PC-3 (cell line): ENCODE results near the gene MRGPRX2. TPM values are rescaled to one million over a fixed set of nuclear protein-coding genes. Genes with fewer than 3 reads are reported as not detected.
A peak's percentile ranks its signal among the peaks of the same experiment; 100 is the strongest.

Source experiments
- ATAC-seq: fragments of 200-7000 bp; cut with Tn5 transposase; 2 replicates; pipeline ENCODE4 v1.9.1; 2020; ENCODE audit warnings: mild to moderate bottlenecking, moderate library complexity
- BruUV-seq: library from RNA; stranded (reverse); fragments of 400-500 nt; replicated peaks from 2 replicates; lab custom pipeline; 2021; lab: Mats Ljungman, UMichigan
- CTCF ChIA-PET: fragments of 300-600 bp; sonication (Branson Sonifier 250); formaldehyde crosslinking; loops from one replicate; lab custom pipeline; 2022; ENCODE audit warnings: antibody characterized with exemption; lab: Charles Lee
- POLR2A ChIA-PET: fragments of 300-600 bp; sonication (Branson Sonifier 250); formaldehyde crosslinking; loops from one replicate; lab custom pipeline; 2022; ENCODE audit warnings: antibody characterized with exemption; ENCODE audit not compliant: unreplicated experiment; lab: Charles Lee
- DNase-seq: peaks from one replicate; pipeline ENCODE4 v3.0.0-alpha.2; 2015
- H2AFZ ChIP-seq: fragments of 300-600 bp; sonication (generic); 2 replicates; pipeline ENCODE4 v1.6.0; 2016; ENCODE audit warnings: antibody characterized with exemption, low read length
- H3F3A ChIP-seq: fragments of 300-600 bp; sonication (generic); one replicate; pipeline ENCODE4 v1.6.0; 2017; ENCODE audit warnings: antibody characterized with exemption, low read length, control low read depth, mild to moderate bottlenecking; ENCODE audit not compliant: unreplicated experiment
- H3K27ac ChIP-seq: fragments of 300-600 bp; sonication (generic); 2 replicates; pipeline ENCODE4 v1.5.1; 2016; ENCODE audit warnings: mild to moderate bottlenecking, low read length
- H3K27me3 ChIP-seq: fragments of 300-600 bp; sonication (generic); 2 replicates; pipeline ENCODE4 v1.6.1; 2016; ENCODE audit warnings: low read length, mixed read lengths
- H3K36me3 ChIP-seq: fragments of 300-600 bp; sonication (generic); 2 replicates; pipeline ENCODE4 v1.6.1; 2016; ENCODE audit warnings: low read depth, mixed run types, low read length, mixed read lengths
- H3K4me1 ChIP-seq: fragments of 300-600 bp; sonication (generic); 2 replicates; pipeline ENCODE4 v1.5.1; 2016; ENCODE audit warnings: low read length; ENCODE audit not compliant: insufficient read depth
- H3K4me2 ChIP-seq: fragments of 300-600 bp; sonication (generic); 2 replicates; pipeline ENCODE4 v1.6.0; 2016; ENCODE audit warnings: low read length
- H3K4me3 ChIP-seq: fragments of 300-600 bp; sonication (generic); 2 replicates; pipeline ENCODE4 v1.5.1; 2016; ENCODE audit warnings: mild to moderate bottlenecking, low read length, mixed read lengths
- H3K79me2 ChIP-seq: fragments of 300-600 bp; sonication (generic); 2 replicates; pipeline ENCODE4 v1.6.1; 2017; ENCODE audit warnings: low read length, mixed read lengths
- H3K9ac ChIP-seq: fragments of 300-600 bp; sonication (generic); 2 replicates; pipeline ENCODE4 v1.6.0; 2016; ENCODE audit warnings: mild to moderate bottlenecking, low read length
- H3K9me2 ChIP-seq: fragments of 300-600 bp; sonication (generic); replicated peaks from 2 replicates; pipeline ENCODE4 v1.6.1; 2016; ENCODE audit warnings: mixed run types, low read length, mixed read lengths
- H3K9me3 ChIP-seq: fragments of 300-600 bp; sonication (generic); 2 replicates; pipeline ENCODE4 v1.6.1; 2016; ENCODE audit warnings: low read length, mixed read lengths
- H4K20me1 ChIP-seq: fragments of 300-600 bp; sonication (generic); 2 replicates; pipeline ENCODE4 v1.6.1; 2016; ENCODE audit warnings: low read length, mixed read lengths
- CTCF ChIP-seq: fragments of 300-600 bp; sonication (generic); conservative IDR thresholded peaks from 2 replicates; pipeline ENCODE4 v1.5.1; 2017; ENCODE audit warnings: antibody characterized with exemption, low read depth, mild to moderate bottlenecking, low read length
- EZH2 ChIP-seq: fragments of 300-600 bp; sonication (generic); IDR thresholded peaks from one replicate; pipeline ENCODE4 v1.6.1; 2017; ENCODE audit warnings: antibody characterized with exemption, mild to moderate bottlenecking, low read length; ENCODE audit not compliant: unreplicated experiment
- EZH2phosphoT487 ChIP-seq: fragments of 300-600 bp; sonication (generic); IDR thresholded peaks from 2 replicates; pipeline ENCODE4 v1.6.1; 2018; ENCODE audit warnings: mild to moderate bottlenecking, antibody characterized with exemption, low read length, borderline replicate concordance
- intact Hi-C: fragments of 100-400 bp; cut with micrococcal nuclease; formaldehyde crosslinking; loops from 2 replicates; pipeline ENCODE4 v1.9.0; 2023
- total RNA-seq: library from RNA; depleted of rRNA; stranded (reverse); fragments of >200 nt; gene quantifications from 2 replicates; pipeline ENCODE4 v1.2.3, GENCODE V29; 2014

MRGPRX2 gene
- total RNA-seq, 1 experiment from 2014 or later, result not detected

GRCh38 chr11:19055905-19056304, 4.6 kb downstream of the MRGPRX2 start:
- H3K27me3 ChIP-seq, result no peaks in the 10 kb centered on the region
- TF ChIP-seq CTCF (no peak), EZH2phosphoT487 (no peak), EZH2 (no peak)
- H3K4me1 ChIP-seq, result no peaks in the 10 kb centered on the region; the same call in 1 of the 2 replicates
- intact Hi-C loops, result loop anchor here (10.0 kb wide), 1 partner anchor 131 kb away; no protein-coding TSS in a partner anchor
- no peak overlapping the region for H3K4me3 ChIP-seq
- no peaks in the 10 kb centered on the region for H3K36me3 ChIP-seq
- ChIA-PET POLR2A (no interaction called here), CTCF (no interaction called here)
- no peaks in the 10 kb centered on the region for H3K9me3 ChIP-seq
- H4K20me1 ChIP-seq, result no peaks in the 10 kb centered on the region
- ATAC-seq, result no peak
- H3K9me2 ChIP-seq, result no peaks in the 10 kb centered on the region
- no peaks in the 10 kb centered on the region for H3K79me2 ChIP-seq
- no peak overlapping the region for H3K4me2 ChIP-seq
- no TSS peak for BruUV-seq
- no peak overlapping the region for H3K9ac ChIP-seq
- no peak overlapping the region for H3K27ac ChIP-seq
- no peak for DNase-seq
- H3F3A ChIP-seq, result no peaks in the 10 kb centered on the region
- no peak overlapping the region for H2AFZ ChIP-seq

- H3K9ac ChIP-seq, result no peak overlapping the region
- no peaks in the 10 kb centered on the region; the same call in 1 of the 2 replicates for H3K4me1 ChIP-seq
- no peak overlapping the region for H3K4me2 ChIP-seq
- ATAC-seq (no peak), DNase-seq (peak; percentile 44)
- H3K9me2 ChIP-seq, result no peaks in the 10 kb centered on the region
- BruUV-seq, result no TSS peak
- H3K27ac ChIP-seq, result no peak overlapping the region
- no peaks in the 10 kb centered on the region for H3K9me3 ChIP-seq
- H2AFZ ChIP-seq, result no peak overlapping the region
- no peaks in the 10 kb centered on the region for H4K20me1 ChIP-seq
- ChIA-PET CTCF (no interaction called here), POLR2A (no interaction called here)
- no peak overlapping the region for H3K4me3 ChIP-seq
- no peaks in the 10 kb centered on the region for H3K79me2 ChIP-seq
- H3F3A ChIP-seq, result no peaks in the 10 kb centered on the region
- no peaks in the 10 kb centered on the region for H3K36me3 ChIP-seq
- TF ChIP-seq EZH2phosphoT487, result no peak
- TF ChIP-seq CTCF, result no peak
- TF ChIP-seq EZH2, result no peak
- intact Hi-C loops, result loop anchor here (10.0 kb wide), 1 partner anchor 130 kb away; no protein-coding TSS in a partner anchor
- no peaks in the 10 kb centered on the region for H3K27me3 ChIP-seq
Measured at GRCh38 chr11:19055016-19055415, 5.5 kb downstream of the MRGPRX2 start.

GRCh38 chr11:19053909-19054308, 6.6 kb downstream of the MRGPRX2 start:
- no peaks in the 10 kb centered on the region for H3K27me3 ChIP-seq
- intact Hi-C loops, result loop anchor here (10.0 kb wide), 1 partner anchor 129 kb away; no protein-coding TSS in a partner anchor
- TF ChIP-seq EZH2, result no peak
- TF ChIP-seq CTCF, result no peak
- TF ChIP-seq EZH2phosphoT487, result no peak
- ChIA-PET POLR2A (no interaction called here), CTCF (no interaction called here)
- no peaks in the 10 kb centered on the region for H3K79me2 ChIP-seq
- DNase-seq (no peak), ATAC-seq (no peak)
- H2AFZ ChIP-seq, result no peak overlapping the region
- no TSS peak for BruUV-seq
- no peaks in the 10 kb centered on the region; the same call in 1 of the 2 replicates for H3K4me1 ChIP-seq
- no peak overlapping the region for H3K4me3 ChIP-seq
- H3K9me2 ChIP-seq, result no peaks in the 10 kb centered on the region
- H4K20me1 ChIP-seq, result no peaks in the 10 kb centered on the region
- H3K4me2 ChIP-seq, result no peak overlapping the region
- no peak overlapping the region for H3K9ac ChIP-seq
- H3F3A ChIP-seq, result no peaks in the 10 kb centered on the region
- no peak overlapping the region for H3K27ac ChIP-seq
- no peaks in the 10 kb centered on the region for H3K36me3 ChIP-seq
- no peaks in the 10 kb centered on the region for H3K9me3 ChIP-seq
